MM.1S (cell line): ENCODE measurements around the gene FAM120B.

Experiments
- DNase-seq: peaks from one replicate; pipeline ENCODE4 v3.0.0-alpha.2; 2015
- H2AFZ ChIP-seq: fragments of 300-600 bp; sonication (generic); 2 replicates; pipeline ENCODE4 v1.6.0; 2016; ENCODE audit warnings: antibody characterized with exemption, low read length
- H3F3A ChIP-seq: fragments of 300-600 bp; sonication (generic); 2 replicates; pipeline ENCODE4 v1.6.1; 2016; ENCODE audit warnings: mild to moderate bottlenecking, antibody characterized with exemption, low read length, moderate library complexity, mixed read lengths; ENCODE audit not compliant: insufficient read depth
- H3K27ac ChIP-seq: fragments of 300-600 bp; sonication (generic); 2 replicates; pipeline ENCODE4 v1.5.1; 2016; ENCODE audit warnings: mild to moderate bottlenecking, low read length
- H3K27me3 ChIP-seq: fragments of 300-600 bp; sonication (generic); replicated peaks from 2 replicates; pipeline ENCODE4 v1.6.0; 2016; ENCODE audit warnings: low read length; ENCODE audit not compliant: insufficient read depth
- H3K36me3 ChIP-seq: fragments of 300-600 bp; sonication (generic); replicated peaks from 2 replicates; pipeline ENCODE4 v1.6.1; 2016; ENCODE audit warnings: mild to moderate bottlenecking, low read length, mixed read lengths; ENCODE audit not compliant: insufficient read depth
- H3K4me1 ChIP-seq: fragments of 300-600 bp; sonication (generic); 2 replicates; pipeline ENCODE4 v1.6.1; 2016; ENCODE audit warnings: low read length, mixed read lengths
- H3K4me2 ChIP-seq: fragments of 300-600 bp; sonication (generic); 2 replicates; pipeline ENCODE4 v1.6.0; 2016; ENCODE audit warnings: low read depth, low read length
- H3K4me3 ChIP-seq: fragments of 300-600 bp; sonication (generic); 2 replicates; pipeline ENCODE4 v1.5.1; 2016; ENCODE audit warnings: low read length, mixed read lengths
- H3K79me2 ChIP-seq: fragments of 300-600 bp; sonication (generic); 2 replicates; pipeline ENCODE4 v1.6.1; 2016; ENCODE audit warnings: mixed run types, low read length, mixed read lengths
- H3K9ac ChIP-seq: fragments of 300-600 bp; sonication (generic); 2 replicates; pipeline ENCODE4 v1.6.1; 2016; ENCODE audit warnings: low read length, mixed read lengths
- H3K9me2 ChIP-seq: fragments of 300-600 bp; sonication (generic); replicated peaks from 2 replicates; pipeline ENCODE4 v1.6.1; 2016; ENCODE audit warnings: mild to moderate bottlenecking, low read length, mixed read lengths; ENCODE audit not compliant: insufficient read depth
- H3K9me3 ChIP-seq: fragments of 300-600 bp; sonication (generic); replicated peaks from 2 replicates; pipeline ENCODE4 v1.6.1; 2016; ENCODE audit warnings: mild to moderate bottlenecking, low read length, mixed read lengths; ENCODE audit not compliant: insufficient read depth
- H4K20me1 ChIP-seq: fragments of 300-600 bp; sonication (generic); 2 replicates; pipeline ENCODE4 v1.6.1; 2016; ENCODE audit warnings: mild to moderate bottlenecking, low read length, moderate library complexity, mixed read lengths; ENCODE audit not compliant: insufficient read depth
- CTCF ChIP-seq: fragments of 300-600 bp; sonication (generic); IDR thresholded peaks from 2 replicates; pipeline ENCODE4 v1.5.1; 2016; ENCODE audit warnings: antibody characterized with exemption, low read length, mixed read lengths
- EZH2 ChIP-seq: fragments of 300-600 bp; sonication (generic); optimal IDR thresholded peaks from 2 replicates; pipeline ENCODE3; 2017; ENCODE audit warnings: low read depth, mild to moderate bottlenecking, antibody characterized with exemption, low read length, mixed read lengths
- EZH2phosphoT487 ChIP-seq: fragments of 300-600 bp; sonication (generic); IDR thresholded peaks from 2 replicates; pipeline ENCODE4 v1.6.1; 2018; ENCODE audit warnings: antibody characterized with exemption, low read length

The FAM120B gene

DNA sequence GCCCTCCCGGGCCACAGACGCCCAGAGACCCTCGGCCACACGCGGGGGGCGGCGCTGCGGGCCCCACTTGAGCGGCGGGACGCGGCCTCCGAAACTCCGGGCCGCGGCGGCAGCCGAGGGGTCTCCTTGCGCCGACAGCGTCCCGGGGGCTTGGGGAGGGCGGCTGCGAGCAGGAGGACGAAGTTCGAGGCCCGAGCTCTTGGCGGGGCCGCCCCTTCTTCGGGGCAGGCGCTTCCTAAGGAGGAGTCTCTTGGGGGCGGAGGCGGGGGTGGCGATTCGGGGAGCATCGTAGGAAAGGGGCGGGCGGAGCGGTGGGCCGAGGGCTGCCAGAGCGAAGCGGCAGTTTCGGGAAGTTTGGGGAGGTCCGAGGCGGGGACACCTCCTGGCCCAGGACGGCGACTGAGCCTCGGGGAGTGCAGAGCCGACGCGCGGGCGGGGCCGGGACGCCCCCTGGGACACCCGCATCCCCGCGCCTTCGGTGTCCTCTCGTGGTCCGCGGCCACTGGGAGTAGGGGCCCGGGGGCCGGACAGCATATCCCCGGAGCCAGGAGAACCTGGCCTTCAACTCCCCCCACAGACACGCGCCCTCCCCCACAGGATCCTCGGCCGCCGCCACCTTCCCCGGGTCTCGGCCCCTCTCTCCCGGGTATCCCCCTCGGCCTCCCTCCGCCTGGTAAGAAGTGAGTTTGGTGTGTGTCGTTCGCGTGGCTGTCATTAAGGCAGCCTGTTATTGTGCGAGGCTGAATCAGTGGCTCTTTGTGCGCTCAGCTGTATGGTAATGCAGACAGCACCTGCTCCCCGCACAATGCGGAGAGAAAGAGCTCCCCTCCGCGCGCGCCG, 15.1 kb upstream of the FAM120B start:
- H3K4me1 ChIP-seq: no peaks in the 10 kb centered on the region
- no peak overlapping the region for H2AFZ ChIP-seq
- no peak for DNase-seq
- H3K27ac ChIP-seq: no peak overlapping the region
- H4K20me1 ChIP-seq: no peaks in the 10 kb centered on the region
- no peaks in the 10 kb centered on the region for H3K36me3 ChIP-seq
- no peak overlapping the region for H3K9ac ChIP-seq
- no peaks in the 10 kb centered on the region for H3F3A ChIP-seq
- TF ChIP-seq CTCF (no peak), EZH2 (no peak), EZH2phosphoT487 (no peak)
- no peaks in the 10 kb centered on the region for H3K79me2 ChIP-seq
- no peak overlapping the region for H3K4me2 ChIP-seq
- no peaks in the 10 kb centered on the region for H3K9me2 ChIP-seq
- H3K9me3 ChIP-seq: no peaks in the 10 kb centered on the region
- no peak overlapping the region for H3K4me3 ChIP-seq
- H3K27me3 ChIP-seq: peaks cover 57% of the 10 kb centered on the region

GRCh38 chr6:170292111-170292406, 14.5 kb upstream of the FAM120B start:
- H3K27ac ChIP-seq: no peak overlapping the region
- H3K4me3 ChIP-seq: no peak overlapping the region

GRCh38 chr6:170292407-170293158, 14.0 kb upstream of the FAM120B start:
- H3K9me3 ChIP-seq: no peaks in the 10 kb centered on the region
- no peak for TF ChIP-seq CTCF
- TF ChIP-seq EZH2phosphoT487: no peak
- no peak for TF ChIP-seq EZH2
- H3K36me3 ChIP-seq: no peaks in the 10 kb centered on the region
- H3K27ac ChIP-seq: no peak overlapping the region
- no peak overlapping the region for H3K4me3 ChIP-seq
- no peaks in the 10 kb centered on the region for H4K20me1 ChIP-seq
- peaks cover 58% of the 10 kb centered on the region for H3K27me3 ChIP-seq
- no peak overlapping the region for H3K4me2 ChIP-seq
- H3F3A ChIP-seq: no peaks in the 10 kb centered on the region
- H2AFZ ChIP-seq: no peak overlapping the region
- no peaks in the 10 kb centered on the region for H3K4me1 ChIP-seq
- H3K9ac ChIP-seq: no peak overlapping the region
- H3K9me2 ChIP-seq: no peaks in the 10 kb centered on the region
- H3K79me2 ChIP-seq: no peaks in the 10 kb centered on the region
- no peak for DNase-seq

More at GRCh38 chr6:170292111-170292406, 14.5 kb upstream of the FAM120B start:
- Histone ChIP-seq H4K20me1 (no peaks in the 10 kb centered on the region), H3K9me3 (no peaks in the 10 kb centered on the region), H3K4me2 (no peak overlapping the region), H3K9ac (no peak overlapping the region), H2AFZ (no peak overlapping the region), H3K27me3 (peaks cover 56% of the 10 kb centered on the region), H3K79me2 (no peaks in the 10 kb centered on the region), H3K4me1 (no peaks in the 10 kb centered on the region), H3K9me2 (no peaks in the 10 kb centered on the region), H3F3A (no peaks in the 10 kb centered on the region), H3K36me3 (no peaks in the 10 kb centered on the region)
- no peak for DNase-seq
- no peak for TF ChIP-seq EZH2
- TF ChIP-seq CTCF: no peak
- TF ChIP-seq EZH2phosphoT487: no peak
